Activated naive CD4-positive, alpha-beta T cell treated with anti-CD3 and anti-CD28 coated beads for 36 hours (primary cell): ENCODE results near the gene SEC16B. TPM values are rescaled to one million over a fixed set of nuclear protein-coding genes. Genes with fewer than 3 reads are reported as not detected.

Experiments used
- CTCF ChIA-PET: fragments of 350-600 bp; sonication (Branson Sonifier 250); formaldehyde crosslinking; loops from one replicate; lab custom pipeline; 2021; ENCODE audit warnings: antibody characterized with exemption; lab: Charles Lee
- DNase-seq: peaks from one replicate; pipeline ENCODE4 v3.0.0-alpha.2; 2020
- H3K27ac Mint-ChIP-seq: one replicate; pipeline ENCODE4 v1.8.0; 2021; ENCODE audit warnings: mild to moderate bottlenecking, mixed read lengths
- H3K27me3 Mint-ChIP-seq: one replicate; pipeline ENCODE4 v1.8.0; 2021; ENCODE audit warnings: low read depth, mixed read lengths
- H3K36me3 Mint-ChIP-seq: one replicate; pipeline ENCODE4 v1.8.0; 2021; ENCODE audit warnings: low read depth, mixed read lengths
- H3K4me1 Mint-ChIP-seq: one replicate; pipeline ENCODE4 v1.8.0; 2021; ENCODE audit warnings: low read depth, mixed read lengths
- H3K4me3 Mint-ChIP-seq: one replicate; pipeline ENCODE4 v1.8.0; 2021; ENCODE audit warnings: mild to moderate bottlenecking, moderate library complexity, mixed read lengths
- H3K9me3 Mint-ChIP-seq: one replicate; pipeline ENCODE4 v1.8.0; 2021; ENCODE audit warnings: mixed read lengths
- intact Hi-C: fragments of 100-400 bp; cut with micrococcal nuclease; formaldehyde crosslinking; loops from one replicate; pipeline ENCODE4 v1.15.1; 2023
- total RNA-seq, 2 experiments: library from RNA; stranded (reverse); gene quantifications; one replicate each; pipeline ENCODE4 v1.2.3, GENCODE V29; 2021

The SEC16B gene
- total RNA-seq, 2 experiments from 2014 or later, result not detected

GRCh38 chr1:177948336-177948972, 21.4 kb downstream of the SEC16B start:
- intact Hi-C loops, result loop anchor here (5.0 to 10.0 kb wide), 5 partner anchors 334 to 1571 kb away; no protein-coding TSS in a partner anchor
- no peaks in the 10 kb centered on the region for H3K9me3 Mint-ChIP-seq
- CTCF ChIA-PET, result interaction anchor here (0.6 to 1.5 kb wide), 3 partner anchors 24 to 113 kb away, joined by 3 read pairs; no protein-coding TSS in a partner anchor
- no peaks in the 10 kb centered on the region for H3K4me1 Mint-ChIP-seq
- H3K4me3 Mint-ChIP-seq, result no peak overlapping the region
- DNase-seq, result peak; percentile 44
- H3K36me3 Mint-ChIP-seq, result no peaks in the 10 kb centered on the region
- no peak overlapping the region for H3K27ac Mint-ChIP-seq
- peaks cover 7% of the 10 kb centered on the region for H3K27me3 Mint-ChIP-seq

- Mint-ChIP-seq H3K36me3 (no peaks in the 10 kb centered on the region), H3K9me3 (no peaks in the 10 kb centered on the region), H3K4me3 (no peak overlapping the region), H3K27ac (no peak overlapping the region), H3K4me1 (no peaks in the 10 kb centered on the region), H3K27me3 (peaks cover 7% of the 10 kb centered on the region)
- intact Hi-C loops, result loop anchor here (5.0 to 10.0 kb wide), 5 partner anchors 335 to 1570 kb away; no protein-coding TSS in a partner anchor
- CTCF ChIA-PET, result interaction anchor here (0.6 to 1.5 kb wide), 2 partner anchors 23 to 98 kb away, joined by 3 read pairs; no protein-coding TSS in a partner anchor
- DNase-seq, result no peak
These were observed 22.2 kb downstream of the SEC16B start for GRCh38 chr1:177947623-177948022.

GRCh38 chr1:177945943-177946650, 23.8 kb downstream of the SEC16B start:
- Mint-ChIP-seq H3K27me3 (peaks cover 7% of the 10 kb centered on the region), H3K27ac (no peak overlapping the region), H3K9me3 (no peaks in the 10 kb centered on the region), H3K36me3 (no peaks in the 10 kb centered on the region), H3K4me1 (no peaks in the 10 kb centered on the region), H3K4me3 (no peak overlapping the region)
- intact Hi-C loops, result loop anchor here (1.0 to 10.0 kb wide), 6 partner anchors 336 to 1569 kb away; no protein-coding TSS in a partner anchor
- peak; percentile 59 for DNase-seq
- CTCF ChIA-PET, result interaction anchor here (0.6 to 1.3 kb wide), 4 partner anchors 16 to 1048 kb away, joined by 3 to 4 read pairs (median 3); no protein-coding TSS in a partner anchor

- Mint-ChIP-seq H3K4me1 (no peaks in the 10 kb centered on the region), H3K4me3 (no peak overlapping the region), H3K27ac (no peak overlapping the region), H3K9me3 (no peaks in the 10 kb centered on the region), H3K27me3 (peaks cover 7% of the 10 kb centered on the region), H3K36me3 (no peaks in the 10 kb centered on the region)
- DNase-seq, result no peak
- CTCF ChIA-PET, result no interaction called here
- intact Hi-C loops, result loop anchor here (10.0 kb wide), 1 partner anchor 759 kb away; no protein-coding TSS in a partner anchor
These were observed 25.6 kb downstream of the SEC16B start for GRCh38 chr1:177944016-177944949.

- no peak for DNase-seq
- H3K27me3 Mint-ChIP-seq, result peaks cover 3% of the 10 kb centered on the region
- no peaks in the 10 kb centered on the region for H3K4me1 Mint-ChIP-seq
- H3K4me3 Mint-ChIP-seq, result no peak overlapping the region
- no peaks in the 10 kb centered on the region for H3K9me3 Mint-ChIP-seq
- H3K27ac Mint-ChIP-seq, result no peak overlapping the region
- CTCF ChIA-PET, result no interaction called here
- no peaks in the 10 kb centered on the region for H3K36me3 Mint-ChIP-seq
- intact Hi-C loops, result loop anchor here (10.0 kb wide), 1 partner anchor 757 kb away; no protein-coding TSS in a partner anchor
These were observed 27.9 kb downstream of the SEC16B start for GRCh38 chr1:177941976-177942375.

GRCh38 chr1:177940682-177941081, 29.2 kb downstream of the SEC16B start:
- Mint-ChIP-seq H3K36me3 (no peaks in the 10 kb centered on the region), H3K4me1 (no peaks in the 10 kb centered on the region), H3K27me3 (no peaks in the 10 kb centered on the region), H3K27ac (no peak overlapping the region), H3K9me3 (no peaks in the 10 kb centered on the region), H3K4me3 (no peak overlapping the region)
- DNase-seq, result no peak
- intact Hi-C loops, result loop anchor here (10.0 kb wide), 1 partner anchor 756 kb away; no protein-coding TSS in a partner anchor
- CTCF ChIA-PET, result no interaction called here

- intact Hi-C loops, result no loop called here
- Mint-ChIP-seq H3K36me3 (no peaks in the 10 kb centered on the region), H3K27ac (no peak overlapping the region), H3K4me1 (no peaks in the 10 kb centered on the region), H3K4me3 (no peak overlapping the region), H3K27me3 (no peaks in the 10 kb centered on the region), H3K9me3 (no peaks in the 10 kb centered on the region)
- CTCF ChIA-PET, result interaction anchor here (1.3 kb wide), 1 partner anchor 1333 kb away, joined by 3 read pairs; no protein-coding TSS in a partner anchor
- DNase-seq, result no peak
These were observed 31.9 kb downstream of the SEC16B start for GRCh38 chr1:177937931-177938330.

GRCh38 chr1:177937174-177937770, 32.6 kb downstream of the SEC16B start:
- no peaks in the 10 kb centered on the region for H3K9me3 Mint-ChIP-seq
- CTCF ChIA-PET, result interaction anchor here (1.3 kb wide), 1 partner anchor 1332 kb away, joined by 3 read pairs; no protein-coding TSS in a partner anchor
- intact Hi-C loops, result no loop called here
- no peak overlapping the region for H3K27ac Mint-ChIP-seq
- DNase-seq, result no peak
- H3K4me1 Mint-ChIP-seq, result no peaks in the 10 kb centered on the region
- H3K36me3 Mint-ChIP-seq, result no peaks in the 10 kb centered on the region
- H3K4me3 Mint-ChIP-seq, result no peak overlapping the region
- no peaks in the 10 kb centered on the region for H3K27me3 Mint-ChIP-seq

GRCh38 chr1:177935638-177936415, 34.0 kb downstream of the SEC16B start:
- no peaks in the 10 kb centered on the region for H3K27me3 Mint-ChIP-seq
- intact Hi-C loops, result no loop called here
- CTCF ChIA-PET, result no interaction called here
- H3K9me3 Mint-ChIP-seq, result no peaks in the 10 kb centered on the region
- no peak overlapping the region for H3K4me3 Mint-ChIP-seq
- no peak overlapping the region for H3K27ac Mint-ChIP-seq
- no peaks in the 10 kb centered on the region for H3K36me3 Mint-ChIP-seq
- H3K4me1 Mint-ChIP-seq, result no peaks in the 10 kb centered on the region
- DNase-seq, result no peak

- H3K4me1 Mint-ChIP-seq, result no peaks in the 10 kb centered on the region
- no peak for DNase-seq
- H3K9me3 Mint-ChIP-seq, result no peaks in the 10 kb centered on the region
- H3K27me3 Mint-ChIP-seq, result no peaks in the 10 kb centered on the region
- no peak overlapping the region for H3K4me3 Mint-ChIP-seq
- no peaks in the 10 kb centered on the region for H3K36me3 Mint-ChIP-seq
- H3K27ac Mint-ChIP-seq, result no peak overlapping the region
- intact Hi-C loops, result no loop called here
- CTCF ChIA-PET, result no interaction called here
These were observed 34.9 kb downstream of the SEC16B start for GRCh38 chr1:177934927-177935326.

- CTCF ChIA-PET, result no interaction called here
- no peak for DNase-seq
- H3K27me3 Mint-ChIP-seq, result peaks cover 3% of the 10 kb centered on the region
- H3K36me3 Mint-ChIP-seq, result no peaks in the 10 kb centered on the region
- intact Hi-C loops, result no loop called here
- H3K9me3 Mint-ChIP-seq, result no peaks in the 10 kb centered on the region
- H3K27ac Mint-ChIP-seq, result no peak overlapping the region
- H3K4me1 Mint-ChIP-seq, result no peaks in the 10 kb centered on the region
- no peak overlapping the region for H3K4me3 Mint-ChIP-seq
These were observed 35.4 kb downstream of the SEC16B start for GRCh38 chr1:177934461-177934860.
